HG03039 (cell line): ENCODE measurements around the gene RSRC2.
"Not testable (repeated sequence)": the region's sequence is repeated elsewhere in the genome, so short reads cannot be mapped to it uniquely, and the experiment has no call there.

ENCODE experiments used
- ATAC-seq: cut with Tn5 transposase; IDR thresholded peaks from one replicate; pipeline ENCODE4 v1.9.1; 2021; ENCODE audit warnings: mild to moderate bottlenecking, moderate library complexity; ENCODE audit not compliant: unreplicated experiment

RSRC2 gene

DNA sequence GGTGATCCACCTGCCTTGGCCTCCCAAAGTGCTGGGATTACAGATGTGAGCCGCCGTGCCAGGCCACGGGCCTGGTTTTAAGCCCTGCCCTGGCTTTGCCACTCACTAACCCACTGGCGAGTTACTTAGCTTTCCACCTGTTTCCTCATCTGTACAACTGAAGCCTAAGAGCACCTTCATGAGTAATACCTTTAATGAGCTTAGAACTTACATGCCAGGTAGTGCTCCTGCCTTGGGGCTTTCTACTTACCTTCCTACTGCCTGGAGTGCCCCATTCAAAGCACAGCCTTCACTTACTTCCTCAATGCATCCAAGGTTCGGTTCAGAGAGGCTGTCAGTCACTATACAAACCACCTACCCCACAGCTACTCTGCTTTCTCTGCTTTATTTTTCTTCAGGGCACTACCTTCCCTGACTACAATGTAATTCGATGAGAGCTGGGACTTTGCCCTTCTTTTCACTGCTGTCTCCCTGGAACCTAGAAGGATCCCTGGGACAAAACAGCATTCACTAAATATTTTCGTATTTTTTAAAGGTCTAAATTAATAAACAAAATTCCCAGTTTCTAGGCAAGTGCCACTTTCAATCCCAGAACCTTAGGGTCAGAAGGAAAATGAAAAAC, 39.8 kb downstream of the RSRC2 start:
- ATAC-seq: no peak

DNA sequence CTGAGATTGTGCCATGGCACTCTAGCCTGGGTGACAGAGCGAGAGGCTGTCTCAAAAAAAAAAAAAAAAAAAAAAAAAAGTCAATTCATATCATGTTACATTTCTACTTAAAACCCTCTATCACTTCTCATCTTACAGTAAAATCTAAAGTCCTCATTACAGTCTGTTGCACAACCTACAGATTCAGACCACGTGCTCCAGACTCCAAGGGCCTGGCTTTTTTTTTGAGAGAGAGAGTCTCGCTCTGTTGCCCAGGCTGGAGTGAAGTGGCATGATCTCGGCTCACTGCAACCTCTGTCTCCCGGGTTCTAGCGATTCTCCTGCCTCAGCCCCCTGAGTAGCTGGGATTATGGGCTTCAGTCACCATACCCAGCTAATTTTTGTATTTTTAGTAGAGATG, 40.4 kb downstream of the RSRC2 start:
- not testable (repeated sequence) for ATAC-seq

DNA sequence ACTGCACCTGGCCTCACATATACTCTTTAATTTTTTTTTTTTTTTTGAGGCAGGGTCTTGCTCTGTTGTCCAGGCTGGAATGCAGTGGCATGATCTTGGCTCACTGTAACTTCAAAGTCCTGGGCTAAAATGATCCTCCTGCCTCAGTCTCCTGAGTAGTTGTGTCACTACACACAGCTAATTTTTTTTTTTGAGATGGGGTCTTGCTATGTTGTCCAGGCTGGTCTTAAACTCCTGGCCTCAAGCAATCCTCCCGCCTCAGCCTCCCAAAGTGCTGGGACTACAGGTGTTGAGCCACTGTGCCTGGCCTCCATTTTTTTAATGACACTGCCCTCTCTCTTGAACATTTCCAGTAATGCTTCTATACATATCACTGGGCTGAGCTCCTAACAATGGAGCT, 42.4 kb downstream of the RSRC2 start:
- not testable (repeated sequence) for ATAC-seq

DNA sequence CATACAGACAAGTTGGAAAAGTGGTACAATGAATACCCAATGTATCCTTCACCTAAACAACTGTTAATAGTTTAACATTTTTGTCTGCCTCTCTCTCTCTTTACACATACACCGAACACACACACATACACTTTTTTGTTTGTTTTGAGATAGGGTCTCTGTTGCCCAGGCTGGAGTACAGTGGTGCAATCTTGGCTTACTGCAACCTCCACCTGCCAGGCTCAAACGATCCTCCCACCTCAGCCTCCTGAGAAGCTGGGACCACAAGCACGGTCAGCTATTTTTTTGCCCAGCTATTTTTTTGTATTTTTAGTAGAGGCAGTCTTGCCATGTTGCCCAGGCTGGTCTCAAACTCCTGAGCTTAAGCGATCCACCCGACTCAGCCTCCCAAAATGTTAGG, 42.8 kb downstream of the RSRC2 start:
- no peak for ATAC-seq

DNA sequence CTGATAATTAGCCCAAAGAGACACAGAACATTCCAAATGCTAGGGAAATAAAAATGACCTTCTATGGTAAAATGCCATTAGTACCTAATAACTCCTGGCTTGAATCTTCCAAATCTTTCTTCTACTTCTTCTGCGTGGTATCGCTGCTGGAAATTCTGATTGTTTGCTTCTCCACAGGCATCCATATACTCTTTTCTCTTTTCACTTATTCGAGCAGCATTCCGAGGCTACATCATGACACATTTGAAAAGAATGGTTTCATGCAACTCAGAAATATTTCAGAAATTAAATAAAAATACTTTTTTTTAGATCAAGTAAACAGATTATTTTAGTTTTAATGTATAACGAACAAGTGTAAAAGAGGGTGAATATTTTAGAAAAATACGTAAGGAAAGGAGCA, 44.9 kb downstream of the RSRC2 start:
- no peak for ATAC-seq

DNA sequence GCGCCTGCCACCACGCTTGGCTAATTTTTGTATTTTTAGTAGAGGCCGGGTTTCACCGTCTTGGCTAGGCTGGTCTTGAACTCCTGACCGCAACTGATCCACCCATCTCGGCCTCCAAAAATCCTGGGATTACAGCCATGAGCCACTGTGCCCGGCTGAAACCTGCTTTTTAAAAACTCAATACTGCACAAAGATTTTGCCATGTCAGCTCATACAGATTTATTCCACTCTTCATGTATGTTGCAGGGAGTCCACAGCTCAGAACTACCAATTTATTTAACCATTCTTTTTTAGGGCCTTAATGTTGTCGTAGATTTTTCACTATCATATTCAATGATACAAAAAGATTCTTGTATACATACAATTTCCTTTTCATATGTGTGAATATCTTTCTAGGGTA, 46.0 kb downstream of the RSRC2 start:
- ATAC-seq: no peak

DNA sequence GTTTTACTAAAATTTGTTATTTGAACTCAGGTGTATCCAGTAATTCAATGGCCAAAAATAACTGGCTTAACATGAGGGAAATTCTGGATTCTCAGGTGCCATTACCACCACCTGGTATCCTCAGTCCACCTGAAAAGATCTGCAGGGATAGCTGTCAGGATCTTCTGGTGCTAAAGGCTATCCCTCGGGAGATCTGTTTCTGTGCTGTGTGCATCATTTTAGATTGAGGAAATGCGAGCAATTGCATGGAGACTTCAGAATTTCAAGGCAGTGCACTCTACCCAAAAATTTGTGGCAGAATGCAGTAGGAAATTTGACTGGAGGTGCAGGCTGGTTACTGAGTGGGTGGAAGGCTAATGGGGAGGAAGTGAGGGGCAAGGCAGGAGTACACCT, 52.4 kb downstream of the RSRC2 start:
- ATAC-seq: no peak

DNA sequence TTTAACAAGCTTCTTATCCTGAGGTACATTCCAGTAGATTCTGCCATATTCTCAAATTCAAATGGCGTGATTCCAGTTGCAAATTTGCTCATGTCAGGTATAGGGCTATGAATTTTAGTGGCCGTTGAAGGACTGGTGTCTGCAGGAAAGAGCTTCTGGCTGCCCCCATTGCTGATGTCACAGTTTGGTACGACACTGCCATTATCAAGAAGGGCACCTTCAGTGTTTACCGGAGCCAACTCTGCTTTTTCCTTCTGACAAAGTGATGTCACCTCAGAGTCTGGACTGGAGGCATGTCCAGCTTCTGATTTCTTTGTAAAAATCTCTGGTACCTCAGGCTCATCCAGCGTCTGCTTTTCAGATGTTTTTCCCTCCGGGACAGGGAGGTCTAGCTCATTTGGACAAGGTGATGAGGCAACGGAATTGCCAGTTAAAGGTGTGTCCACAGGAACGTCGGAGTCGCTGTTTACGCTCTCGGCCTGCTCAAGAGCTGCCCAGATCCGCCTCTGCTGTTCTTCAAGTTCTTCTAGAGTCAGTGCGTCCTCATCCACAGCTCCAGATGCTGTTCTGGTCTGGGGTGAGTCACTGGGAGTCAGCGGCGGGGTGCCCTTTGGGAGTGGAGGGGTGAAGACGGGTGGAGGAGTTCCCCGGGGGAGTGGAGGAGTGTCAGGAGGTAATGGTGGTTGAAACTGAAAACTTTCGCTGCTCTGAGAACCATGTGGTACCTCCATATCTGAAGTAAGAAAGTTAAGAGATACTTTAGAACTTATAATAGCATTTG, 53.0 kb downstream of the RSRC2 start:
- ATAC-seq: no peak

DNA sequence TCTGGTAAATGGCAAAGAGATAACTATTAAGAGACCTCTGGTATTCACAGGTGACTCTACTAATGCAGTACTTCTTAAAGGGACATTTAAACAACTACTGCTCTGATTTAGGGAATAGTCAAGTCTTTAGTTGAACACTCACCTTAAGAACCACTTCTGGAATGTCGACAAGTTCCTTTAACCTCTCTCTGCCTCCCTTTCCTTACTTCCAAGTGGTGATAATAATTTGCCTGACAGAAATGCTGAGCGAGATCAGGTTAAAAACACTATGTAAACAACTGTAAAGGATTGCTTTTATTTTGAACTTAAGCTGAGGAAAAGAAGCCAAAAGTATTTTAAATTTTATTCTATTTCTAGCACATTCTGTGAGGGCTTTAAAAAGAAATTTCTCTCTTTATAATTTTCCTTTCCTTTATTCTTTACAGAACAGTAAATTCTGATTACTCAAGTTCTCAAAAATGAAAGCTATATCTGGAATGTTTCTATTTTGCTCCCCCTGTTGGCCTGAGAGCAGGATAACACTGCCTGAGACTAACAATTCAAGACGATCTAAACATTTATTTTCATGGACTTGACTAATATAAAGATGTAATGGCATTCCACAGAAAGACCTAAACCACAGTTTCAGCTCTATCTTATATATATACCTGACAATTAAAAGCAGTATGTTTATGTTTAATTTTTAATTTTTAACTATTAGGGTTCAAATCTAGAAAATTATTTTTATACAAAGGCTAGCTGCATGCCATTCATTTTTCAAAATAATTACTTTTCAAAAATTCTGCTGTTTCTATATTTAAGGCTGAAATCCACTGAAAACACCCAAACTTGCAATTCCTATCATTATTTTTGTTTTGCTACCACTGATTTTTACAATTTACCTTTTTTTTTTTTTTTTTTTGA, 55.2 kb downstream of the RSRC2 start:
- ATAC-seq: no peak

DNA sequence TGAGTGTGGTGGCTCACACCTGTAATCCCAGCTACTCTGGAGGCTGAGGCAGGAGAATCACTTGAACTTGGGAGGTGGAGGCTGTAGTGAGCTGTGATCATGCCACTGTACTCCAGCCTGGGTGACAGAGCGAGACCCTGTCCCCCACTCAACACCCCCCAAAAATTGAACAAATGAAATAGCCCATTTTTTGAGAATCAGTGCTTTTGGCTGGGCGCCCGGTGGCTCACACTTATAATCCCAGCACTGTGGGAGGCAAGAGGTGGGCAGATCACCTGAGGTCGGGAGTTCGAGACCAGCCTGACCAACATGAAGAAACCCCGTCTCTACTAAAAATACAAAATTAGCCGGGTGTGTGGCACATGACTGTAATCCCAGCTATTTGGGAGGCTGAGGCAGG, 56.2 kb downstream of the RSRC2 start:
- not testable (repeated sequence) for ATAC-seq

DNA sequence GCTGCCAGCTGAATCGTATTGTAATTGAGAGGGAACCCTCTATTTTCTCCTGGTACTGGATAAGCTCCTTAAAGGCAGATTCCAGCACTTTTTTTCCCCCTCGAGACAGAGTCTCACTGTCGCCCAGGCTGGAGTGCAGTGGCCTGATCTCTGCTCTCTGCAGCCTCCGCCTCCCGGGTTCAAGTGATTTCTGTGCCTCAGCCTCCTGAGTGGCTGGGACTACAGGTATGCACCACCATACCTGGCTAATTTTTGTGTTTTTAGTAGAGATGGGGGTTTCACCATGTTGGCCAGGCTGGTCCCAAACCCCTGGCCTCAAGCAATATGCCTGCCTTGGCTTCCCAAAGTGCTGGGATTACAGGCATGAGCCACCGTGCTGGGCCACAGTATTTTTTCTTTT, 56.9 kb downstream of the RSRC2 start:
- not testable (repeated sequence) for ATAC-seq

DNA sequence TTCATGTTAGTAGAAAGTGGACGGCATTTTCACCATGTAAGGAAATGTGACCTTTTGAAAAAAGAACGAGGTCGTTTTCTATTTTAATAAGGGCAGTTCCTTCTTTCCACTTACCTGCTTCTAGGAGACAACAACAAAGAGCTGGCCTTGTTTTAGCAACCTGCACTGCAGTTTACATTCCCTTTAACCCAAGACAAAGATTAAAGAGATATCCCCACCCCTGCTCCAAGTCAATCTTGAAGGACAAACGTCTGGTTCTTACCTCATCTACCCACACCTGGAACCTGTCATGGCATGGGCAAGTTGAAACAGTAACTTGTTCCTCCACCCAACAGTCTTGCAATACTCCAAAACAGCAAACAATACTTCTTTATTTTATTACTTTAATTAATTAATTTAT, 58.8 kb downstream of the RSRC2 start:
- ATAC-seq: no peak

DNA sequence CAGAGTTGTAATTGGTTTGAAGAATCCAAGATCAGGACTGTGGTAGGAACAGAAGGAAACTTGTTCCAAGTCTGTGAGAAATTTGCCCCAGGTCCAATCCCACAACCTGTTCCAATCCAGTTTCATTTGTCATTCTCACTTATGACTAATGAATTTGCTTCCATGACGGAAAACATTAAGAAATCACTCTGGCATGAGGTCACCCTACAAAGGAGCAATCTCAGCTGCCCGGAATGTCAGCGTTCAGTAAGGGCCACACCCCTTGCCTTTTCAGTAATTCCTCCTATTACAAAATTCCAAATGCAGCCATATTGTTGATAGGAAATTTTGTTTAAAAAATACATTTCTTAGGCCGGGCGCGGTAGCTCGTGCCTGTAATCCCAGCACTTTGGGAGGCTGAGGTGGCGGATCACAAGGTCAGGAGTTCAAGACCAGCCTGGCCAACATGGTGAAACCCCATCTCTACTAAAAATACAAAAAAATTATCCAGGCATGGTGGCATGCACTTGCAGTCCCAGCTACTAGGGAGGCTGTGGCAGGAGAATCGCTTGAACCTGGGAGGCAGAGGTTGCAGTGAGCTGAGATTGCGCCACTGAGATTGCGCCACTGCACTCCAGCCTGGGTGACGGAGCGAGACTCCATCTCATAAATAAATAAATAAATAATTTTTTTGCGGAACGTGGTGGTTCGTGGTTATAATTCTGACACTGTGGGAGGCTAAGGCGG, 62.3 kb downstream of the RSRC2 start:
- not testable (repeated sequence) for ATAC-seq

DNA sequence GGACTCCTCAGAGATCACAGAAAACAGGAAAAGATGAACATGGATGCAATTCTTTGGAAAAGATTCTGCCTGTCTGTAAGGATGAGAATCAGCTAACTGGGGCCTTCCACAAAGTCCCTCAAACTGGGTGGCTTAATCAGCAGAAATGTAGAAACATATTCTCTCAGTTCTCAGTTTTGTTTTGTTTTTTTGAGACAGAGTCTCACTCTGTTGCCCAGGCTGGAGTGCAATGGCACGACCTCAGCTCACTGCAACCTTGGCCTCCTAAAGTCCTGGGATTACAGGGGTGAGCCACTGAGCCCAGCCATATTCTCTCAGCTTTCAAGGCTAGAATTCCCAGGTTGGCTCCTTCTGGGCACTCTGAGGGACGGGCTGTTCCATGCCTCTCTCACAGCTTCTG, 66.1 kb downstream of the RSRC2 start:
- ATAC-seq: no peak

DNA sequence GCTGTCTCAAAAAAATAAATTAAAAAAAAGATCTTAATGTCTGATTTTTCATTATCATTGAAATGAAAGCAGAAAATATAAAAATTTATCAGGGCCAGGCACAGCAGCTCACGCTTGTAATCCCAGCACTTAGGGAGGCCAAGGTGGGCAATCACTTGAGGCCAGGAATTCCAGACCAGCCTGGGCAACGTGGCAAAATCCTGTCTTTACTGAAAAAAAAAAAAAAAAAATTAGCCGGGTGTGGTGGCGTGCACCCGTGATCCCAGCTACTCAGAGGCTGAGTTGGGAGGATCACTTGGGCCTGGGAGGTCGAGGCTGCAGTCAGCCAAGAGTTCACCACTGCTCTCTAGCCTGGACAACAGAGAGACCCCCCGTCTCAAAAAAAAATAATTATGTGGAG, 66.7 kb downstream of the RSRC2 start:
- no peak for ATAC-seq

DNA sequence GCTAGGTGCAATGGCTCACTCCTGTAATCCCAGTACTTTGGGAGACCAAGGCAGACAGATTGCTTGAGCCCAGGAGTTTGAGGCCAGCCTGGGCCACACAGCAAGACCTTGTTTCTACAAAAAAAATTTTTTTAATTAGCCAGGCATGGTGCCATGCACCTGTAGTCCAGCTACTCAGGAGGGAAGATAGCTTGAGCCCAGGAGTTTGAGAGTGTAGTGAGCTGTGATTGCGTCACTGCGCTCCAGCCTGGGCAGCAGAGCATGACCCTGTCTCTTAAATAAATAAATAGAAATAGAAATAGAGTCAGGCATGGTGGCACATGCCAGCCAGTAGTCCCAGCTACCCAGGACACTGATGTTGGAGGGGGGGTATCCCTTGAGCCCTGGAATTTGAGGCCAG, 67.5 kb downstream of the RSRC2 start:
- ATAC-seq: no peak

DNA sequence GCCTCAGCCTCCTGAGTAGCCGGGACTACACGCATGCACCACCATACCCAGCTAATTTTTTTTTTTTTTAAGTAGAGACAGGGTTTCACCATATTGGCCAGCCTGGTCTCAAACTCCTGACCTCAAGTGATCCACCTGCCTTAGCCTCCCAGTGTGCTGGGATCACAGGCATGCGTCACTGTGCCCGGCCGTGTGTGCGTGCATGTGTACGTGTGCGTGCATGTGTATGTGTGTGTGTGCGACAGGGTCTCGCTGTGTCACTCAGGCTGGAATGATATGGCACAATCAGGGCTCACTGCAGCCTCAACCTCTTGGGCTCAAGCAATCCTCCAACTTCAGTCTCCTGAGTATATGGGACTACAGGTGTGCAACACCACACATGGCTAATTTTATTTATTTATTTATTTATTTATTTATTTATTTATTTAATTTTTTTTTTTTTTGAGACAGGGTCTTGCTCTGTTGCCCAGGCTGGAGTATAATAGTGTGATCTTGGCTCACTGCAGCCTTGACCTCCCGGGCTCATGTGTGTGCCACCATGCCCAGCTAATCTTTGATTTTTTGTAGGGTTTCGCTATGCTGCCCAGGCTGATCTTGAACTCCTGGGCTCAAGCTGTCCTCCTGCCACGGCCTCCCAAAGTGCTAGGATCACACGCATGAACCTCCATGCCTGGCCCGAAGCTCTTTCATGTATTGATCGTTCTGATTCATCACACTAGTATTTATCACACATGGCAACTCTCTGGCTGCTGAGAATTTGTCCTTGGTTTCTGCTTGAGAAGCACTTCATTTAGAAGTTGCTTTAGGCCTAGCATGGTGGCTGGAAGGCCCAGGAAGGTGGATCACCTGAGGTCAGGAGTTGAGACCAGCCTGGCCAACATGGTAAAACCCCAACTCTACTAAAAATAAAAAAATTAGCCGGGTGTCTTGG, 68.4 kb downstream of the RSRC2 start:
- ATAC-seq: no peak

DNA sequence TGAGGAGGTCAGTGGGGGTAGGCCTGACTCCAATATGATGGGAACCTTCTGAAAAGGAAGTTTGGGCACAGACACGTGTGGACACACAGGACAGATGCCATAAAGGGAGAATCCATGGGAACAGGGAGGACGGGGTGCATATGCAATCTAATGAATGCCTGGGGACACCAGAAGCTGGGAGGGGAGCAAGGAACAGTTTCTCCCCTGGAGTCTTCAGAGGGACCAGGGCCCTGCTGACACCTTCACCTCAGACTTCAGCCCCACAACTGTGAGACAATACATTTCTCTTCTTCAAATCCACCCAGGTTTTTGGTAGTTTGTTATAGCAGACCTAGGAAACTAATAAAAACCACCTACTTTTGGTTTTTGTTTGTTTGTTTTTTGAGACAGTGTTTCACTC, 69.1 kb downstream of the RSRC2 start:
- ATAC-seq: no peak

DNA sequence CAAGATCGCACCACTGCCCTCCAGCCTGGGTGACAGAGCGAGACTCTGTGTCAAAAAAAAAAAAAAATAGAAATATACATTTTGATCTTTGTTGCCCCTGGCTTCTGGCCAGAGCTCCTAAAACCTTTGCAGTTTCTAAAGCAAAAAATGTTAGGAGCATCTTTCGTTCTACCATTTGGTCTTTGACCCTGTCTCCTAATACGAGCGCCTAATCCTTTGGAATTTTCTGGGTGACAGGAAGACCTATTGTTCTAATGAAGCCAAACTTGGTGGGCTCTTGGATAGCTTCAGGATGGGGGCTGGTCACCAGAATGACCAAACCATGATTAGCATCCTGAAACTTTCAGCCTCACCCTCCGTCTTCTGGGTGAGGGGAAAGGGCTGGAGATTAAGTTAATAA, 72.0 kb downstream of the RSRC2 start:
- ATAC-seq: no peak

DNA sequence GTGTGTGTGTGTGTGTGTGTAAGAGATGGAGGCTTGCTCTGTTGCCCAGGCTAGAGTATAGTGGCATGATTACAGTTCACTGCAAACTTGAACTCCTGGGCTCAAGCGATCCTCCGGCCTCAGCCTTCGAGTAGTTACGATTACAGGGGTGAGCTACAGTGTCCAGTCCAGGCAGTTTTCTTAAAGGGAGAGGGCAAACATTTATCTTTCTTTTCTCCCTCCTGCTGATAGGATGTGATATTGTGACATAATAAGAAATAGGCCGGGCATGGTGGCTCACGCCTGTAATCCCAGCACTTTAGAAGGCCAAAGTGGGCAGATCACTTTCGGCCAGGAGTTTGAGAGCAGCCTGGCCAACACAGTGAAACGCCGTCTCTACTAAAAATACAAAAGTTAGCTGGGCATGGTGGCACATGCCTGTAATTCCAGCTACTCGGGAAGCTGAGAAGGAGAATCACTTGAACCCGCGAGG, 72.5 kb downstream of the RSRC2 start:
- no peak for ATAC-seq
